ENCODE results near the gene SYK.

The SYK gene

DNA sequence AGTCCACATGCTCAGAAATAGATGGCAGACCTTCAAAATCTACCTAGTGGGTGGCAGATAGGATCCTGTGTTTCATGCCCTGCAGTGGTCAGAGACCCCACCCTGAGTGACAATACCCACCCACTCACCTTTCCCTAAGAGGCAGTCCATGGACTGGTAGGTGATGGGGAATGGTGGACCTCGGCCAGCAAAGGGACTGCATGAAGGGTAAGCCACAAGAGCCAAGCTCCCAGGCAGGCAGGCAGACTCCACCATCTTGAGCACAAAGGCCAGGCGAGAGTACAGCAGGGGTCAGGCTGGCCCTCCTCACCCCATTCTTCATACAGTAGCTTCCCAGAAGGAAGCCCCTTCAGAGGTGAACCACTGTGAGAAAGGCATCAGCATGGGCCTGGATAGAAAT, 78.4 kb downstream of the SYK start:
- TF ChIP-seq, protein P1, sequence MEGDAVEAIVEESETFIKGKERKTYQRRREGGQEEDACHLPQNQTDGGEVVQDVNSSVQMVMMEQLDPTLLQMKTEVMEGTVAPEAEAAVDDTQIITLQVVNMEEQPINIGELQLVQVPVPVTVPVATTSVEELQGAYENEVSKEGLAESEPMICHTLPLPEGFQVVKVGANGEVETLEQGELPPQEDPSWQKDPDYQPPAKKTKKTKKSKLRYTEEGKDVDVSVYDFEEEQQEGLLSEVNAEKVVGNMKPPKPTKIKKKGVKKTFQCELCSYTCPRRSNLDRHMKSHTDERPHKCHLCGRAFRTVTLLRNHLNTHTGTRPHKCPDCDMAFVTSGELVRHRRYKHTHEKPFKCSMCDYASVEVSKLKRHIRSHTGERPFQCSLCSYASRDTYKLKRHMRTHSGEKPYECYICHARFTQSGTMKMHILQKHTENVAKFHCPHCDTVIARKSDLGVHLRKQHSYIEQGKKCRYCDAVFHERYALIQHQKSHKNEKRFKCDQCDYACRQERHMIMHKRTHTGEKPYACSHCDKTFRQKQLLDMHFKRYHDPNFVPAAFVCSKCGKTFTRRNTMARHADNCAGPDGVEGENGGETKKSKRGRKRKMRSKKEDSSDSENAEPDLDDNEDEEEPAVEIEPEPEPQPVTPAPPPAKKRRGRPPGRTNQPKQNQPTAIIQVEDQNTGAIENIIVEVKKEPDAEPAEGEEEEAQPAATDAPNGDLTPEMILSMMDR (IDR thresholded peaks at IDR 0.05) = no peak

DNA sequence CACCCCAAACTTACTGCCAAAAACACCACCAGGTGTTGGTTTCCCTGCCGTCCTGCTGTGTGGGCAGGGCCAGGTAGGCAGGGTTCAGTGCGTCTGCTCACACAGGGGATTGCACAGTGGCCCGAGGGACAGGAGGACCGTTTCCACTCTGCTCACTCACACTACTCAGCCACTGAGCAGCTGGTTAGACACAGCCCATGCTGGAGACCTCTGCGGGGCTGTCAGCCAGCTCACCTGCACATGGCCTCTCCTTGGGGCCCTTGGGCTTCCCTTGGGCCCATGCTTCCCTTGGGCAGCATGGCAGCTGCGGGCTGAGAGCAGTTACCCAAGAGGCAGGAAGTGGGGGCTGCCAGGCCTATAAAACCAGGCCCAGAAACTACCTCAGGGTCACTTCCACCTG, 79.0 kb downstream of the SYK start:
- TF ChIP-seq, protein P1 (IDR thresholded peaks at IDR 0.05) = no peak

DNA sequence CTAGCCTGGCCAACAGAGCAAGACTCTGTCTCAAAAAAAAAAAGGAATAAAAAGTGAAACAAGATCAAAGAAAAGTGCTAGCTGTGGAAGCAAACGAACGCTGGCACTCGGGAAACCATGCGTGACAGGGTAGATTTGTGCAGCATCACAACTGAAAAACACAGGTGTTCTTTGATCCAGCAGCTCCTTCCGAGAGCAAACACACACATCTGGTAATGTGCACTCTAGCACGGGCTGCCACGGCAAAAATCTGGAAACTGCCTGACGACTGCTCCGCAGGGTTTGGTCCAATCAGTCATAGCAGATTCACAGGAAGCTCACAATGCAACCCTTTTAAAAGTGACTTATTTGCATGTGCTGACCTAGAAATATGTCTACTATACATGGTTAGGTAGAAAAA, 80.0 kb downstream of the SYK start:
- TF ChIP-seq, protein P1 (IDR thresholded peaks at IDR 0.05) = no peak

GRCh38 chr9:90882991-90883600, 81.5 kb downstream of the SYK start:
- TF ChIP-seq, protein P1 (IDR thresholded peaks at IDR 0.05) = no peak

DNA sequence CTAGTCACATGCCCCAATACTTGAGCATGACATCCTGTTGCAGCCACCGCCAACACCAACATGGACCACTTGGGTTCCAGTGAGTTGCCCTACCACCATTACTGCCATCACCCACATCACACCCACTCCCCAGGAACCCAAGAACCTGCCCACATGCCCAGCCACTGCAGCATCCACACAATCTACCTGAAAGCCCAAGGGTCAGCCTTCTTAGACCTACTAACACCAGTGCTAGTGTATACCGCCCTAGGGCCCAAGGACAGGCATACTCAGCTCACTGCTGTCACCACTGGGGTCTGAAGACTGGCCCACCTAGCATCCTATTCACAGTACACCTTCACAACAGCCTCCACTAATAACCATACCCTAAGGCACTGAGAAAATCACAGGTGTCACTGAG, 82.0 kb downstream of the SYK start:
- TF ChIP-seq, protein P1 (IDR thresholded peaks at IDR 0.05) = no peak

- TF ChIP-seq, protein P1 (IDR thresholded peaks at IDR 0.05) = no peak
These were observed 82.6 kb downstream of the SYK start for GRCh38 chr9:90884178-90884577.

GRCh38 chr9:90888941-90889340, 87.3 kb downstream of the SYK start:
- TF ChIP-seq, protein P1 (IDR thresholded peaks at IDR 0.05) = no peak

All from LNCAP (cell line).